Erythroblast (primary cell): ENCODE results near the gene JARID2.

ENCODE experiments used
- GATA1 ChIP-seq: IDR thresholded peaks from 2 replicates; pipeline ENCODE4 v1.6.1; 2011; ENCODE audit warnings: low read depth, mild to moderate bottlenecking, control low read depth, low read length, moderate library complexity
- POLR2A ChIP-seq: IDR thresholded peaks from 2 replicates; pipeline ENCODE4 v1.6.1; 2011; ENCODE audit warnings: mild to moderate bottlenecking, low read length

GRCh38 chr6:15352220-15352619 is 106.4 kb downstream of the JARID2 start:
- TF ChIP-seq POLR2A (no peak), GATA1 (no peak)
